ENCODE results near the gene PDE6H. TPM values are rescaled to one million over a fixed set of nuclear protein-coding genes. Genes with fewer than 3 reads are reported as not detected.

The PDE6H gene
- total RNA-seq, 1 experiment from 2014 or later, result not detected

DNA sequence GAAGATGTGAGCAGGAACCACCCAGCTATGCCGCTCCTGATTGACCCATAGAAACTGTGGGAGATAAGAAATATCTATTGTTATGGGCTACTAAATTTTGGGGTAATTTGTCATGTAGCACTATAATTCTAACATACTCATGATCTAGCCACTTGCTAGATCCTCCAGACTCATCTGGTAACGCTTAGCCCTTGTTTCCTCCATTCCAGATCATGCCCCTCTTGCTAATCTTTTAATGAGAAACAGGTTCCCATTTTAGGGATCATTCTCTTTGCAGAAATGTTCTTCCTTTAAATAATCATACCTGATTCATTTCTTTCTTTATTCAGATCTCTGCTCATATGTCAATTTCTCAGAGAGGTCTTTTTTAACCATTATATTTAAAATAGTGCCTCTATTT, 7.6 kb upstream of the PDE6H start:
- Histone ChIP-seq H3K9me2 (replicated peaks; ENCODE audit: low read length) (no peaks in the 10 kb centered on the region), H3K9ac (ENCODE audit: low read length) (no peak overlapping the region), H3K9me3 (ENCODE audit: low read length) (no peaks in the 10 kb centered on the region), H3K79me2 (ENCODE audit: low read length) (no peaks in the 10 kb centered on the region), H3K27me3 (ENCODE audit: low read length) (no peaks in the 10 kb centered on the region), H2AFZ (ENCODE audit: low read length) (no peak overlapping the region), H4K20me1 (ENCODE audit: low read length) (no peaks in the 10 kb centered on the region), H3F3A (ENCODE audit: low read length, unreplicated experiment) (no peaks in the 10 kb centered on the region), H3K4me3 (ENCODE audit: low read length) (no peak overlapping the region), H3K4me1 (ENCODE audit: insufficient read depth, low read length) (peaks cover 17% of the 10 kb centered on the region), H3K27ac (ENCODE audit: low read length) (no peak overlapping the region), H3K36me3 (ENCODE audit: low read depth, low read length) (no peaks in the 10 kb centered on the region), H3K4me2 (ENCODE audit: low read length) (no peak overlapping the region)
- ChIA-PET CTCF (no interaction called here), POLR2A (ENCODE audit: unreplicated experiment) (no interaction called here)
- DNase-seq, result no peak
- no peak for TF ChIP-seq EZH2phosphoT487 (IDR thresholded peaks at IDR 0.05; ENCODE audit: borderline replicate concordance, low read length)
- TF ChIP-seq, protein P1, sequence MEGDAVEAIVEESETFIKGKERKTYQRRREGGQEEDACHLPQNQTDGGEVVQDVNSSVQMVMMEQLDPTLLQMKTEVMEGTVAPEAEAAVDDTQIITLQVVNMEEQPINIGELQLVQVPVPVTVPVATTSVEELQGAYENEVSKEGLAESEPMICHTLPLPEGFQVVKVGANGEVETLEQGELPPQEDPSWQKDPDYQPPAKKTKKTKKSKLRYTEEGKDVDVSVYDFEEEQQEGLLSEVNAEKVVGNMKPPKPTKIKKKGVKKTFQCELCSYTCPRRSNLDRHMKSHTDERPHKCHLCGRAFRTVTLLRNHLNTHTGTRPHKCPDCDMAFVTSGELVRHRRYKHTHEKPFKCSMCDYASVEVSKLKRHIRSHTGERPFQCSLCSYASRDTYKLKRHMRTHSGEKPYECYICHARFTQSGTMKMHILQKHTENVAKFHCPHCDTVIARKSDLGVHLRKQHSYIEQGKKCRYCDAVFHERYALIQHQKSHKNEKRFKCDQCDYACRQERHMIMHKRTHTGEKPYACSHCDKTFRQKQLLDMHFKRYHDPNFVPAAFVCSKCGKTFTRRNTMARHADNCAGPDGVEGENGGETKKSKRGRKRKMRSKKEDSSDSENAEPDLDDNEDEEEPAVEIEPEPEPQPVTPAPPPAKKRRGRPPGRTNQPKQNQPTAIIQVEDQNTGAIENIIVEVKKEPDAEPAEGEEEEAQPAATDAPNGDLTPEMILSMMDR (conservative IDR thresholded peaks at IDR 0.05; ENCODE audit: low read depth, low read length), result no peak
- no peak for TF ChIP-seq EZH2 (IDR thresholded peaks at IDR 0.05; ENCODE audit: low read length, unreplicated experiment)
- no peak for ATAC-seq
- intact Hi-C loops (cut with micrococcal nuclease), result no loop called here
- no TSS peak for BruUV-seq (replicated peaks)

DNA sequence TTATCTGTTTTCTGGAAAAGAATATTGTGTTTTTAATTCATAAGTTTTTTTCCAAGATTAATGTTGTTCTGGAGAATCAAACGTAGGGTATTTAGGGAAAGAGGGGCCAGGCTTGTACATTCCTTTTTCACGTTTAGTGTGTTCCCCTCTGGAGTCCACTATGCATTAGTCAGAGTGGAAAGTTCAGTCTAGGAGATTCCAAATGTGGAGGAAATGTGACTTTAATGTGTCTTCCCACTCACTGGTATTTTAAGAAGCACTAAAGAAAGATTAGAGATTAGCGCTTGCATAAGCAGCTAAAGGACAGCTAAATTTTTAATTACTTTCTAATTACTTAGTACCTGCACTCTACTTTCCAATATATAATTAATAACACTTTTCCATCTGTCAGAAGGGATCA, 4.4 kb upstream of the PDE6H start:
- ChIA-PET CTCF (no interaction called here), POLR2A (ENCODE audit: unreplicated experiment) (no interaction called here)
- no peak for DNase-seq
- H3K4me1 ChIP-seq (ENCODE audit: insufficient read depth, low read length), result no peaks in the 10 kb centered on the region
- H2AFZ ChIP-seq (ENCODE audit: low read length), result no peak overlapping the region
- H3K27ac ChIP-seq (ENCODE audit: low read length), result no peak overlapping the region
- TF ChIP-seq, protein P1 (conservative IDR thresholded peaks at IDR 0.05; ENCODE audit: low read depth, low read length), result no peak
- TF ChIP-seq EZH2phosphoT487 (IDR thresholded peaks at IDR 0.05; ENCODE audit: borderline replicate concordance, low read length), result no peak
- no peak for TF ChIP-seq EZH2 (IDR thresholded peaks at IDR 0.05; ENCODE audit: low read length, unreplicated experiment)
- intact Hi-C loops (cut with micrococcal nuclease), result no loop called here
- no peak overlapping the region for H3K4me3 ChIP-seq (ENCODE audit: low read length)
- no peaks in the 10 kb centered on the region for H3K9me2 ChIP-seq (replicated peaks; ENCODE audit: low read length)
- no peak overlapping the region for H3K9ac ChIP-seq (ENCODE audit: low read length)
- ATAC-seq, result no peak
- H3F3A ChIP-seq (ENCODE audit: low read length, unreplicated experiment), result no peaks in the 10 kb centered on the region
- H3K27me3 ChIP-seq (ENCODE audit: low read length), result no peaks in the 10 kb centered on the region
- H3K9me3 ChIP-seq (ENCODE audit: low read length), result no peaks in the 10 kb centered on the region
- H3K4me2 ChIP-seq (ENCODE audit: low read length), result no peak overlapping the region
- no TSS peak for BruUV-seq (replicated peaks)
- H4K20me1 ChIP-seq (ENCODE audit: low read length), result no peaks in the 10 kb centered on the region
- no peaks in the 10 kb centered on the region for H3K79me2 ChIP-seq (ENCODE audit: low read length)
- H3K36me3 ChIP-seq (ENCODE audit: low read depth, low read length), result no peaks in the 10 kb centered on the region

DNA sequence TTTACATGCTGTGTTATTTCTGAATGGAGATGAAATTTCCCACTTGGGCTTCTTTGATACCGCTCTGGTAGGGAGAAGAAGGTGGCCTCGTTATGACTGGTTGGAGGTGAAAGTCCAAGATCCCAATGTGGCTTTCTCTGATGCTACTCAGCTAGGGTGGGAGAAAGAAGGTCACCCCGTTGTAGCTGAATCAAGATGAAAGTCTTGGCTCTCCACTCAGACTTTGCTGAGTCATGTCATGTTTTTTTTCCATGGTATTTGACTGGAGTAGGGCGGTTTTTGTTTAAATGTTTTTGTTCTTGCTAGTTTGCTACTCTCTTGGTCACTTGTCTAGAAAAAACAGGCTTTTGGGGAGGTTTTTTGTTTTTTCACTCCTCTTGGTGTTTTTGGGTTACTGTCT, 2.4 kb upstream of the PDE6H start:
- BruUV-seq (replicated peaks), result no TSS peak
- H2AFZ ChIP-seq (ENCODE audit: low read length), result no peak overlapping the region
- TF ChIP-seq EZH2 (IDR thresholded peaks at IDR 0.05; ENCODE audit: low read length, unreplicated experiment), result no peak
- TF ChIP-seq, protein P1 (conservative IDR thresholded peaks at IDR 0.05; ENCODE audit: low read depth, low read length), result no peak
- no peak for TF ChIP-seq EZH2phosphoT487 (IDR thresholded peaks at IDR 0.05; ENCODE audit: borderline replicate concordance, low read length)

More for the DNA sequence above, 2.4 kb upstream of the PDE6H start:
- Histone ChIP-seq H4K20me1 (ENCODE audit: low read length) (no peaks in the 10 kb centered on the region), H3K4me3 (ENCODE audit: low read length) (no peak overlapping the region), H3K4me2 (ENCODE audit: low read length) (no peak overlapping the region), H3K79me2 (ENCODE audit: low read length) (no peaks in the 10 kb centered on the region), H3K27me3 (ENCODE audit: low read length) (no peaks in the 10 kb centered on the region), H3K9me2 (replicated peaks; ENCODE audit: low read length) (no peaks in the 10 kb centered on the region), H3F3A (ENCODE audit: low read length, unreplicated experiment) (no peaks in the 10 kb centered on the region), H3K36me3 (ENCODE audit: low read depth, low read length) (no peaks in the 10 kb centered on the region), H3K4me1 (ENCODE audit: insufficient read depth, low read length) (no peaks in the 10 kb centered on the region), H3K9ac (ENCODE audit: low read length) (no peak overlapping the region), H3K9me3 (ENCODE audit: low read length) (no peaks in the 10 kb centered on the region), H3K27ac (ENCODE audit: low read length) (no peak overlapping the region)
- ChIA-PET POLR2A (ENCODE audit: unreplicated experiment) (no interaction called here), CTCF (no interaction called here)
- DNase-seq (no peak), ATAC-seq (no peak)
- intact Hi-C loops (cut with micrococcal nuclease), result no loop called here

Measured in PC-3 (cell line).